Parathyroid adenoma (tissue), 2 donors: ENCODE results near the gene ABHD4.
"Not testable (repeated sequence)": the region's sequence is repeated elsewhere in the genome, so short reads cannot be mapped to it uniquely, and the experiment has no call there.

ENCODE experiments used
- H2AFZ ChIP-seq: fragments of 300-600 bp; sonication (generic); one replicate; pipeline ENCODE4 v1.7.0; 2017; ENCODE audit warnings: antibody characterized with exemption, mild to moderate bottlenecking
- H3K27ac ChIP-seq: fragments of 300-600 bp; sonication (generic); one replicate; pipeline ENCODE4 v1.7.0; 2017
- H3K27me3 ChIP-seq: fragments of 300-600 bp; sonication (generic); one replicate; pipeline ENCODE4 v1.7.0; 2017; ENCODE audit warnings: low read length; ENCODE audit not compliant: control insufficient read depth, insufficient read depth
- H3K36me3 ChIP-seq: fragments of 300-600 bp; sonication (generic); one replicate; pipeline ENCODE4 v1.7.0; 2017; ENCODE audit warnings: low read length; ENCODE audit not compliant: control insufficient read depth, insufficient read depth
- H3K4me1 ChIP-seq: fragments of 300-600 bp; sonication (generic); one replicate; pipeline ENCODE4 v1.7.0; 2017; ENCODE audit warnings: control low read depth
- H3K4me2 ChIP-seq: fragments of 300-600 bp; sonication (generic); one replicate; pipeline ENCODE4 v1.7.0; 2017; ENCODE audit warnings: low read length
- H3K4me3 ChIP-seq: fragments of 300-600 bp; sonication (generic); one replicate; pipeline ENCODE4 v1.7.0; 2017; ENCODE audit warnings: low read depth, low read length
- H3K79me2 ChIP-seq: fragments of 300-600 bp; sonication (generic); one replicate; pipeline ENCODE4 v1.7.0; 2017; ENCODE audit warnings: control low read depth
- H3K9ac ChIP-seq: fragments of 300-600 bp; sonication (generic); one replicate; pipeline ENCODE4 v1.7.0; 2017; ENCODE audit warnings: mild to moderate bottlenecking
- H3K9me3 ChIP-seq: fragments of 300-600 bp; sonication (generic); one replicate; pipeline ENCODE4 v1.7.0; 2017; ENCODE audit warnings: low read length; ENCODE audit not compliant: control insufficient read depth
- TF ChIP-seq, protein P1 (sequence below): fragments of 300-600 bp; sonication (generic); IDR thresholded peaks from one replicate; pipeline ENCODE4 v1.7.0; 2017; ENCODE audit warnings: antibody characterized with exemption, mild to moderate bottlenecking
- donor health status: primary hyperparathyroidism.

ABHD4 gene

DNA sequence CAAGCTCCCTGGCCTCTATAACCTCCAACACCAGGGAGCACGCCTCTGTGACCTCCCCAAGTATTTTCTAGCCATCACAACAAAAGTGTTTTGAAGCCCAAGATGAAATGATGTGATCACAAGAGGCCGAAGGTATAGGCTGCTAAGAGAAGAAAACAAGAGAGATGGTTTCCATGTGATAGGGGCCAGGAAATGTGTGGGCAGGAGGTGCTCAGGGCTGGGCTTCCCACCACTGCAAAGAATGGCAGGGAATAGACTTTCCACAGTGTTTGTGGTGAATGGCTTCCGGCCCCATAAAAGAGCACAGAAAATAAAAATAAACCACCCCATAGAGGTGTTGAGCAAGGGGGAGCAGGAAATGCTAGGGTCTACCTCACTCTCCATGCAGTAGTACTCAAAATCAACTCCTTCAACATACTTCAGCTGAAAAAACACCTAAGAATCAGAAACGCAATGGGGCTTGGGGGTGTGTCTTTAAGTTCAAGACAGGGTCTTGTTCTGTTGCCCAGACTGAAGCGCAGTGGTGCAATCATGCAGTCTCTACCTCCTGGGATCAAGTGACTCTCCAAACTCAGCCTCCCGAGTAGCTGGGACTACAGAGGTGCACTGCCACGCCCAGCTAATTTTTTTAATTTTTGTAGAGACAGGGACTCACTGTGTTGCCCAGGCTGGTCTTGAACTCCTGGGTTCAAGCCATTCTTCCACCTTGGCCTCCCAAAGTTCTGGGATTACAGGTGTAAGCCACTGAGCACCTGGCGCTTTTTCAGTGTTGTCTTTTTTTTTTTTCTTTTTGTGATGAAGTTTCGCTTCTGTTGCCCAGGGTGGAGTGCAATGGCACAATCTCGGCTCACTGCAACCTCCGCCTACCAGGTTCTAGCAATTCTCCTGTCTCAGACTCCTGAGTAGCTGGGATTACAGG is 36.2 kb upstream of the ABHD4 start:
- no peaks in the 10 kb centered on the region for H3K9me3 ChIP-seq
- no peaks in the 10 kb centered on the region for H3K79me2 ChIP-seq
- TF ChIP-seq, protein P1, sequence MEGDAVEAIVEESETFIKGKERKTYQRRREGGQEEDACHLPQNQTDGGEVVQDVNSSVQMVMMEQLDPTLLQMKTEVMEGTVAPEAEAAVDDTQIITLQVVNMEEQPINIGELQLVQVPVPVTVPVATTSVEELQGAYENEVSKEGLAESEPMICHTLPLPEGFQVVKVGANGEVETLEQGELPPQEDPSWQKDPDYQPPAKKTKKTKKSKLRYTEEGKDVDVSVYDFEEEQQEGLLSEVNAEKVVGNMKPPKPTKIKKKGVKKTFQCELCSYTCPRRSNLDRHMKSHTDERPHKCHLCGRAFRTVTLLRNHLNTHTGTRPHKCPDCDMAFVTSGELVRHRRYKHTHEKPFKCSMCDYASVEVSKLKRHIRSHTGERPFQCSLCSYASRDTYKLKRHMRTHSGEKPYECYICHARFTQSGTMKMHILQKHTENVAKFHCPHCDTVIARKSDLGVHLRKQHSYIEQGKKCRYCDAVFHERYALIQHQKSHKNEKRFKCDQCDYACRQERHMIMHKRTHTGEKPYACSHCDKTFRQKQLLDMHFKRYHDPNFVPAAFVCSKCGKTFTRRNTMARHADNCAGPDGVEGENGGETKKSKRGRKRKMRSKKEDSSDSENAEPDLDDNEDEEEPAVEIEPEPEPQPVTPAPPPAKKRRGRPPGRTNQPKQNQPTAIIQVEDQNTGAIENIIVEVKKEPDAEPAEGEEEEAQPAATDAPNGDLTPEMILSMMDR: no peak
- no peak overlapping the region for H3K27ac ChIP-seq
- H2AFZ ChIP-seq: no peak overlapping the region
- no peak overlapping the region for H3K9ac ChIP-seq
- peaks cover 13% of the 10 kb centered on the region for H3K4me1 ChIP-seq
- H3K27me3 ChIP-seq: no peaks in the 10 kb centered on the region
- H3K36me3 ChIP-seq: no peaks in the 10 kb centered on the region
- H3K4me3 ChIP-seq: no peak overlapping the region
- H3K4me2 ChIP-seq: no peak overlapping the region

DNA sequence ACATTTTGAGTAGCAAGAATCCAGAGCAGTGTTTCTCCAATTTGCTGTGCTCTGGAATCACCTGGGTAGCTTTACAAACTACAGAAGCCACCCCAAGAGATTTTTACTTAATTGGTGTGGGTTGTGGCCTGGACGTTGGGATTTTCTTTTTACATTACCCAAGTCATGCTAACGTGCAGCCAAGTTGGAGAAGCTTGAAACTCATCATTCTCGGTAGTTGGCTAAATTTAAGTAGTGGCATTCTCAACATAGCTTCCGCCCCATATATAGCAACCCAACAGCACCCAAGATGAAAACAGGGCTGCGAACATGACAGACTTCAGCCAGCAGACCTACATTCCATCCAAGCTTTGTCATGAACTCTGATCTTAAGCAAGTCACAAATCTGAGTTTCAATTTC is 34.1 kb upstream of the ABHD4 start:
- H3K9me3 ChIP-seq: no peaks in the 10 kb centered on the region
- H2AFZ ChIP-seq: no peak overlapping the region
- no peaks in the 10 kb centered on the region for H3K36me3 ChIP-seq
- TF ChIP-seq, protein P1: no peak
- H3K4me3 ChIP-seq: no peak overlapping the region
- peaks cover 2% of the 10 kb centered on the region for H3K79me2 ChIP-seq
- H3K4me2 ChIP-seq: no peak overlapping the region
- no peak overlapping the region for H3K9ac ChIP-seq
- H3K4me1 ChIP-seq: peaks cover 13% of the 10 kb centered on the region
- H3K27ac ChIP-seq: no peak overlapping the region
- H3K27me3 ChIP-seq: no peaks in the 10 kb centered on the region

DNA sequence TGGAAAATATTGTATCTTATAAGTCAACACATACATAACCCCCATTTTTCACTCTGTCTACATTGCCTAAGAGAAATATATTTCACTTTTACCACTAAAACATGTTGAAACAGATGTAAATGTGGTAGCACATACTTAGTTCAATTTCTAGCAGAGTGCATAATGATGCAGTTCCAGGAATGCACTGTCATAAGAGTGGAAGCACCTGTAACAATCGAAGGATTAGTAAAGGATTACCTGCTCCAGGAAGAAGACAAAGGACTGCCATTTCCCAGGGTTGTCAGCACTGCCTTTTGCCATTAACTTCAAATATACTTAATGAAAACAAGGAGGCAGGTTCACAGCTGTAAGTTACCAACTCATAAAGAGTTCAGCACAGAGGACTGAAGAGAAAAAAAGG is 33.6 kb upstream of the ABHD4 start:
- H3K27me3 ChIP-seq: no peaks in the 10 kb centered on the region
- H3K27ac ChIP-seq: no peak overlapping the region
- no peak overlapping the region for H3K9ac ChIP-seq
- TF ChIP-seq, protein P1: no peak
- no peaks in the 10 kb centered on the region for H3K36me3 ChIP-seq
- no peak overlapping the region for H2AFZ ChIP-seq
- no peak overlapping the region for H3K4me3 ChIP-seq
- H3K79me2 ChIP-seq: peaks cover 4% of the 10 kb centered on the region
- no peak overlapping the region for H3K4me2 ChIP-seq
- H3K4me1 ChIP-seq: peaks cover 10% of the 10 kb centered on the region
- H3K9me3 ChIP-seq: no peaks in the 10 kb centered on the region

DNA sequence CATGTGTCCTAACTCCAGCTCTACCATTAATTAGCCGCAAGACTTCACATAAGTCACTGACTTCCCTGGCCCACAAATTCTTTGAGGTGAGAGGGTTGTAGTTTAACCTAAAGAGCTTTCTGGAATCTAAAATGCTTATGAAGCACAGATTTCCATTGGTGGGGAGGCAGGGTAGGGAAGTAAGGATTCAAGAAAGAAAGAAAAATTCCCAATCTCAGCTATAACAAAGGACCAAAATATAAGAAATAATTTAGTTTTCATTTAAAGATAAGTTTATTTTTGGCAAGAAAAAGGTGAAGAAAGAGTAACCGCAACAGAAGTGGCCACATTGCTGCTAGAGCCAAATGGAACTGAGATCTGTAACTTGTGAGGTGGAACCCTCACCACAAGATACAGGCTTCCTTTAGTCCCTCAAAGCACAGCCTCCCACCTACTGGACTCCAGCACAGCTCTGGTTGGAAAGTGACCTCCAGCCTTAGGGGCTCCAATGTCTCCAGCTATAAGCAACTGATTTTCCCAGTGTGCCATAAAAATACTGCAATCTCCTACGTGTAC is 32.6 kb upstream of the ABHD4 start:
- TF ChIP-seq, protein P1: no peak
- Histone ChIP-seq H3K4me3 (no peak overlapping the region), H3K79me2 (peaks cover 4% of the 10 kb centered on the region), H3K4me2 (no peak overlapping the region), H2AFZ (no peak overlapping the region), H3K27me3 (no peaks in the 10 kb centered on the region), H3K27ac (peak overlapping the region; percentile 45), H3K9me3 (no peaks in the 10 kb centered on the region), H3K36me3 (no peaks in the 10 kb centered on the region), H3K9ac (no peak overlapping the region), H3K4me1 (peaks cover 10% of the 10 kb centered on the region)

DNA sequence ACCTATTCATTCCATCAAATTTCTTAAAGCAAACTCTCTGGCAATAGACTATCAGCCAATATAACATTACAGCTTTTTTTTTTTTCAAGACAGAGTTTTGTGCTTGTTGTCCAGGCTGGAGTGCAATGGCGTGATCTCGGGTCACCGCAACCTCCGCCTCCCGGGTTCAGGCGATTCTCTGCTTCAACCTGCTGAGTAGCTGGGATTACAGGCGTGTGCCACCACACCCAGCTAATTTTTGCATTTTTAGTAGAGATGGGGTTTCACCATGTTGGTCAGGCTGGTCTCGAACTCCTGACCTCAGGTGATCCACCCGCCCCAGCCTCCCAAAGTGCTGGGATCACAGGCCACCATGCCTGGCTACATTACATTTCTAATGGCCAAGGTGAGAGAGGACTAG is 31.8 kb upstream of the ABHD4 start:
- peak overlapping the region; percentile 45 for H3K27ac ChIP-seq

More for the DNA sequence above, 31.8 kb upstream of the ABHD4 start:
- H3K79me2 ChIP-seq, H3K9ac ChIP-seq, H3K4me2 ChIP-seq, H3K27me3 ChIP-seq, H3K4me3 ChIP-seq, H3K9me3 ChIP-seq, H3K36me3 ChIP-seq, H2AFZ ChIP-seq: not testable (repeated sequence)
- H3K4me1 ChIP-seq: peaks cover 10% of the 10 kb centered on the region
